Prostate gland (tissue), 2 donors: Measurements from ENCODE around the gene OSBP.

ENCODE experiments used
- CTCF ChIP-seq, 4 experiments: fragments of 200-600 bp in 2 of 4; fragments of 450-650 bp in 2 of 4; sonication (generic) in 2 of 4; IDR thresholded peaks; 1 replicate in 3 of 4; 2 replicates in 1 of 4; pipeline ENCODE4 v1.5.1; 2016 to 2019; ENCODE audit warnings: antibody characterized with exemption in 4 of 4, mild to moderate bottlenecking in 2 of 4, moderate library complexity in 2 of 4
- POLR2A ChIP-seq: fragments of 450-650 bp; IDR thresholded peaks from one replicate; pipeline ENCODE4 v1.6.1; 2016; ENCODE audit warnings: antibody characterized with exemption, mild to moderate bottlenecking
- POLR2AphosphoS5 ChIP-seq: sonication (generic); formaldehyde crosslinking; IDR thresholded peaks from one replicate; pipeline ENCODE4 v1.6.1; 2017; ENCODE audit warnings: antibody characterized with exemption

GRCh38 chr11:59559886-59560285 lies 55.7 kb downstream of the OSBP start:
- TF ChIP-seq CTCF (IDR thresholded peaks at IDR 0.05) (no peak), POLR2A (no peak), POLR2AphosphoS5 (no peak)
